Measurements from ENCODE around the gene MED27.

DNA sequence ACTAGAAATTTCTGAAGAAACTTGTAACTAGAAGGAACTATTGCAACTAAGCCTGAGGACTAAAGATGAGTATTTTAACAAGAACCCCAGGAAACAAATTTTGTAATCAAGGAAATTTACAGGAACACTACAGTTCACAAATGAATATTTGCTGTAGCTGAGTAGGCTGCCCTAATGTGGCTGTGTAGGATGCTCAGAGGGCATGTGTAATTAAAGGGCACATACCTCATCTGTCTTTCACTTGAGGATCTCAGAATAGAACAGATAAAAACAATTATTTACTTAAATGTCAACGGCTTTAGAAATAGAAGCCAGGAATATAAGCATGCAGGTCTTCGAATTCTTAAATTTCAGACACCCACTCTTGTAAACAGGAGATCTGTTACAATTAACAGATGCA is 119.8 kb downstream of the MED27 start:
- TF ChIP-seq, protein P1, sequence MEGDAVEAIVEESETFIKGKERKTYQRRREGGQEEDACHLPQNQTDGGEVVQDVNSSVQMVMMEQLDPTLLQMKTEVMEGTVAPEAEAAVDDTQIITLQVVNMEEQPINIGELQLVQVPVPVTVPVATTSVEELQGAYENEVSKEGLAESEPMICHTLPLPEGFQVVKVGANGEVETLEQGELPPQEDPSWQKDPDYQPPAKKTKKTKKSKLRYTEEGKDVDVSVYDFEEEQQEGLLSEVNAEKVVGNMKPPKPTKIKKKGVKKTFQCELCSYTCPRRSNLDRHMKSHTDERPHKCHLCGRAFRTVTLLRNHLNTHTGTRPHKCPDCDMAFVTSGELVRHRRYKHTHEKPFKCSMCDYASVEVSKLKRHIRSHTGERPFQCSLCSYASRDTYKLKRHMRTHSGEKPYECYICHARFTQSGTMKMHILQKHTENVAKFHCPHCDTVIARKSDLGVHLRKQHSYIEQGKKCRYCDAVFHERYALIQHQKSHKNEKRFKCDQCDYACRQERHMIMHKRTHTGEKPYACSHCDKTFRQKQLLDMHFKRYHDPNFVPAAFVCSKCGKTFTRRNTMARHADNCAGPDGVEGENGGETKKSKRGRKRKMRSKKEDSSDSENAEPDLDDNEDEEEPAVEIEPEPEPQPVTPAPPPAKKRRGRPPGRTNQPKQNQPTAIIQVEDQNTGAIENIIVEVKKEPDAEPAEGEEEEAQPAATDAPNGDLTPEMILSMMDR (conservative IDR thresholded peaks at IDR 0.05; ENCODE audit: low read depth, low read length): no peak
- TF ChIP-seq NFE2L2 (IDR thresholded peaks at IDR 0.05; ENCODE audit: low read depth, low read length) (no peak), POLR2A (IDR thresholded peaks at IDR 0.05; ENCODE audit: low read depth, low read length) (no peak), FOS (IDR thresholded peaks at IDR 0.05; ENCODE audit: low read depth, low read length) (no peak), CEBPB (IDR thresholded peaks at IDR 0.05; ENCODE audit: low read depth, low read length) (no peak), RCOR1 (IDR thresholded peaks at IDR 0.05; ENCODE audit: insufficient replicate concordance, low read length) (no peak), RFX5 (IDR thresholded peaks at IDR 0.05; ENCODE audit: low read depth, low read length) (no peak), RAD21 (IDR thresholded peaks at IDR 0.05; ENCODE audit: low read length) (no peak), BHLHE40 (IDR thresholded peaks at IDR 0.05; ENCODE audit: low read depth, low read length) (no peak), MXI1 (IDR thresholded peaks at IDR 0.05; ENCODE audit: borderline replicate concordance, low read depth, low read length) (no peak), CHD1 (IDR thresholded peaks at IDR 0.05; ENCODE audit: low read depth, low read length) (no peak), MAFK (IDR thresholded peaks at IDR 0.05; ENCODE audit: low read depth, low read length) (no peak)
- TF ChIP-seq, protein P2, sequence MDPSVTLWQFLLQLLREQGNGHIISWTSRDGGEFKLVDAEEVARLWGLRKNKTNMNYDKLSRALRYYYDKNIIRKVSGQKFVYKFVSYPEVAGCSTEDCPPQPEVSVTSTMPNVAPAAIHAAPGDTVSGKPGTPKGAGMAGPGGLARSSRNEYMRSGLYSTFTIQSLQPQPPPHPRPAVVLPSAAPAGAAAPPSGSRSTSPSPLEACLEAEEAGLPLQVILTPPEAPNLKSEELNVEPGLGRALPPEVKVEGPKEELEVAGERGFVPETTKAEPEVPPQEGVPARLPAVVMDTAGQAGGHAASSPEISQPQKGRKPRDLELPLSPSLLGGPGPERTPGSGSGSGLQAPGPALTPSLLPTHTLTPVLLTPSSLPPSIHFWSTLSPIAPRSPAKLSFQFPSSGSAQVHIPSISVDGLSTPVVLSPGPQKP (IDR thresholded peaks at IDR 0.05; ENCODE audit: borderline replicate concordance, low read depth, low read length): no peak
- TF ChIP-seq, protein P3, sequence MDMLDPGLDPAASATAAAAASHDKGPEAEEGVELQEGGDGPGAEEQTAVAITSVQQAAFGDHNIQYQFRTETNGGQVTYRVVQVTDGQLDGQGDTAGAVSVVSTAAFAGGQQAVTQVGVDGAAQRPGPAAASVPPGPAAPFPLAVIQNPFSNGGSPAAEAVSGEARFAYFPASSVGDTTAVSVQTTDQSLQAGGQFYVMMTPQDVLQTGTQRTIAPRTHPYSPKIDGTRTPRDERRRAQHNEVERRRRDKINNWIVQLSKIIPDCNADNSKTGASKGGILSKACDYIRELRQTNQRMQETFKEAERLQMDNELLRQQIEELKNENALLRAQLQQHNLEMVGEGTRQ (IDR thresholded peaks at IDR 0.05; ENCODE audit: low read depth, low read length): no peak
